ENCODE measurements around the gene UBE3C.

DNA sequence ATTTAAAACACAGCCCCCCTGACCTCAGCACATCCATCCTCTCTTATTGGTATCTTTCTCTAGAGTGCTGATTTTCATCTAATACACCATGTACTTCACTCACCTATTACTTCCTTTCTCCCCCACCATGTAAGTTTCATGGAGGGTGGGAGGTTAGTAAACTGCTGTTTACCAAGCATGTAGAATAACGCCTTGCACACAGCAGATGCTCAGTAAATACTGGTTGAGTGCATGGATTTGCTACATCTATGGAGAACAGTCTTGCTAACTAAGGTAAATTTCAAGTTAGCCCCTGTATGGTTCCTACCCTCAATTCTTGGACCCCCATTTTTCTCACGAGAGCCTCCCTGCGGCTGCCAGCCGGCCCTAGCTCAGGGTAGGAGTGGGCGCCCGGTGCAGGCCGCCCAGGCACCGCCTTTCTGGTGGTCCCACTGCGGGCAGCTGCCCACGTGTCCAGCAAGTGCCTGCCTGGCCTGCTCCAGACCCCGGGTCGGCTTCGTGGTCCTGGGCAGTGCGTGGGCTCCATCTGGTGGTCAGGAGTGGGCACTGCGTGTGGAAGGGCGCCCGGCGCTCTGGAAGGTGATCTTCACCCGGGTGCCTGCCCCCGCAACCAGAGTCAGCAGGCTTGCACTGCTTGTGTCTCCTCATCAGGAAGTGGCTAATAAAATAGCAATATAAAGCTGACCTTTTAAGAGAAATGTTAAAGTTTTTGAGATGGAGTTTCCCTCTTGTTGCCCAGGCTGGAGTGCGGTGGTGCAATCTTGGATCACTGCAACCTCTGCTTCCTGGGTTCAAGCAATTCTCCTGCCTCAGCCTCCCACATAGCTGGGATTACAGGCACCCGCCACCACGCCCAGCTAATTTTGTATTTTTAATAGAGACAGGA lies 134.7 kb downstream of the UBE3C start:
- TF ChIP-seq, protein P1, sequence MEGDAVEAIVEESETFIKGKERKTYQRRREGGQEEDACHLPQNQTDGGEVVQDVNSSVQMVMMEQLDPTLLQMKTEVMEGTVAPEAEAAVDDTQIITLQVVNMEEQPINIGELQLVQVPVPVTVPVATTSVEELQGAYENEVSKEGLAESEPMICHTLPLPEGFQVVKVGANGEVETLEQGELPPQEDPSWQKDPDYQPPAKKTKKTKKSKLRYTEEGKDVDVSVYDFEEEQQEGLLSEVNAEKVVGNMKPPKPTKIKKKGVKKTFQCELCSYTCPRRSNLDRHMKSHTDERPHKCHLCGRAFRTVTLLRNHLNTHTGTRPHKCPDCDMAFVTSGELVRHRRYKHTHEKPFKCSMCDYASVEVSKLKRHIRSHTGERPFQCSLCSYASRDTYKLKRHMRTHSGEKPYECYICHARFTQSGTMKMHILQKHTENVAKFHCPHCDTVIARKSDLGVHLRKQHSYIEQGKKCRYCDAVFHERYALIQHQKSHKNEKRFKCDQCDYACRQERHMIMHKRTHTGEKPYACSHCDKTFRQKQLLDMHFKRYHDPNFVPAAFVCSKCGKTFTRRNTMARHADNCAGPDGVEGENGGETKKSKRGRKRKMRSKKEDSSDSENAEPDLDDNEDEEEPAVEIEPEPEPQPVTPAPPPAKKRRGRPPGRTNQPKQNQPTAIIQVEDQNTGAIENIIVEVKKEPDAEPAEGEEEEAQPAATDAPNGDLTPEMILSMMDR (IDR thresholded peaks at IDR 0.05) = peak; percentile 90 to 97 (median 93)
- no peak for TF ChIP-seq POLR2A (IDR thresholded peaks at IDR 0.05)
